Adrenal gland (tissue), 12 donors: Measurements from ENCODE around the gene DNAJB5. TPM values are rescaled to one million over a fixed set of nuclear protein-coding genes. Genes with fewer than 3 reads are reported as not detected.

Experiments
- DNase-seq, 7 donors: peaks; one replicate each; pipeline ENCODE4 v3.0.0-alpha.2; 2019 to 2020
- H3K27ac ChIP-seq, 5 donors: fragments of 200-600 bp; sonication (generic) in 4 of 5; 1 replicate in 3 of 5; 2 replicates in 2 of 5; pipeline versions ENCODE4 v1.5.1 to v1.8.0; 2016 to 2020; ENCODE audit warnings: mild to moderate bottlenecking in 1 of 5
- H3K27me3 ChIP-seq: fragments of 200-600 bp; 2 replicates; pipeline ENCODE4 v1.8.0; 2021
- H3K36me3 ChIP-seq, 2 donors: fragments of 200-600 bp; replicated peaks in 1 of 2; 1 replicate in 1 of 2; 2 replicates in 1 of 2; pipeline versions ENCODE4 v1.5.1 to v1.8.0; 2018 to 2022
- H3K4me1 ChIP-seq, 2 donors: fragments of 200-600 bp; replicated peaks in 1 of 2; 1 replicate in 1 of 2; 2 replicates in 1 of 2; pipeline versions ENCODE4 v1.5.1 to v1.8.0; 2018 to 2021
- H3K4me3 ChIP-seq, 4 donors: fragments of 200-600 bp; sonication (generic) in 3 of 4; one replicate each; pipeline ENCODE4 v1.5.1; 2016 to 2018
- H3K9me3 ChIP-seq, 3 donors: fragments of 200-600 bp; sonication (generic) in 1 of 3; replicated peaks in 1 of 3; 1 replicate in 2 of 3; 2 replicates in 1 of 3; pipeline versions ENCODE4 v1.5.1 to v1.8.0; 2016 to 2021
- CTCF ChIP-seq, 6 experiments: fragments of 450-650 bp in 4 of 6; fragments of 200-600 bp in 2 of 6; sonication (generic) in 1 of 6; IDR thresholded peaks; 1 replicate in 5 of 6; 2 replicates in 1 of 6; pipeline versions ENCODE4 v1.5.1 to v1.8.0; 2016 to 2021; ENCODE audit warnings: antibody characterized with exemption in 6 of 6, mild to moderate bottlenecking in 2 of 6, moderate library complexity in 1 of 6
- POLR2A ChIP-seq, 2 donors: fragments of 450-650 bp; IDR thresholded peaks; one replicate each; pipeline ENCODE4 v1.6.1; 2017; ENCODE audit warnings: antibody characterized with exemption in 2 of 2, mild to moderate bottlenecking in 2 of 2, moderate library complexity in 1 of 2
- WGBS, 4 donors: extraction: QIAGEN DNeasy Blood & Tissue Kit in 2 of 4; methylation state at CpG; one replicate each; pipeline versions ENCODE4 v1.1.5 to v1.1.7; 2013 to 2017; 5-methylcytosine and 5-hydroxymethylcytosine counted together
- intact Hi-C, 2 donors: fragments of 100-400 bp; cut with DNase I; formaldehyde crosslinking; loops; one replicate each; pipeline versions ENCODE4 v1.14.1 to v1.15.0; 2022 to 2023
- polyA plus RNA-seq, 3 donors: library from polyadenylated mRNA; stranded (reverse); fragments of 200-250 nt in 2 of 3; fragments of 350-450 nt in 1 of 3; fragmentation: Illumina TruSeq in 1 of 3; extraction: RNeasy Lipid Tissue Mini Kit (QIAGEN cat#74804) in 1 of 3; gene quantifications; one replicate each; pipeline ENCODE4 v1.2.3, GENCODE V29; 2013 to 2014
- total RNA-seq, 9 donors: library from RNA; depleted of rRNA in 4 of 9; stranded (reverse); fragments of >200 nt in 4 of 9; fragments of 120-200 nt in 1 of 9; fragmentation: NEBNext Ultra II Directional in 1 of 9; extraction: Animal tissue kit (Norgen Biotek cat#: 25700) in 1 of 9; gene quantifications; one replicate each; pipeline versions ENCODE4 v1.1.0 to v1.2.4, GENCODE V29; 2013 to 2023
- donor health status: healthy with polysubstance abuse.
- donor health status: Bipolar disorder and iron deficiency.
- donor health status: DM: yes; HTN: yes; CAD: no.
- donor health status: DM: no; HTN: no; CAD: no.
- donor health status: DM: no; HTN: no; CAD: no.
- donor health status: DM: yes; HTN: yes; CAD: no.

DNAJB5 gene
- total and polyA plus RNA-seq, 12 donors: 6.2 to 22.4 (median 14.1) TPM

GRCh38 chr9:34999576-34999975 is 10.0 kb downstream of the DNAJB5 start:
- TF ChIP-seq POLR2A (IDR thresholded peaks at IDR 0.05): no peak
- no peak for TF ChIP-seq CTCF (IDR thresholded peaks at IDR 0.05)
- intact Hi-C loops: loop anchor here in 1 of 2 donors (10.0 kb wide), 1 partner anchor 65 kb away; no protein-coding TSS in a partner anchor
- no peak overlapping the region for H3K27ac ChIP-seq
- H3K9me3 ChIP-seq: no peaks in the 10 kb centered on the region
- DNase-seq: peak in 2 of 7 donors; percentile 7 to 52
- H3K4me1 ChIP-seq: peaks cover 8 to 14% of the 10 kb centered on the region in 2 donors
- WGBS, 4 donors: 96 to 100% (median 97%) methylated on average over 1 to 2 of the region's 2 CpGs; no CpG with 5 or more reads in 1 of the 4 donors
- H3K4me3 ChIP-seq: no peak overlapping the region
- no peaks in the 10 kb centered on the region for H3K27me3 ChIP-seq
- H3K36me3 ChIP-seq: peaks cover 0 to 16% of the 10 kb centered on the region in 2 donors

GRCh38 chr9:35000535-35001284 is 11.2 kb downstream of the DNAJB5 start:
- TF ChIP-seq POLR2A (IDR thresholded peaks at IDR 0.05) (no peak), CTCF (IDR thresholded peaks at IDR 0.05) (no peak)
- intact Hi-C loops: no loop called here
- H3K36me3 ChIP-seq: peaks cover 0 to 16% of the 10 kb centered on the region in 2 donors
- no peak overlapping the region for H3K4me3 ChIP-seq
- no peaks in the 10 kb centered on the region for H3K27me3 ChIP-seq
- H3K27ac ChIP-seq: no peak overlapping the region
- H3K4me1 ChIP-seq: peaks cover 0 to 3% of the 10 kb centered on the region in 2 donors
- DNase-seq: peak in 2 of 7 donors; percentile 2 to 53
- H3K9me3 ChIP-seq: no peaks in the 10 kb centered on the region
- 95 to 96% (median 95%) methylated on average over 6 of the region's 6 CpGs for WGBS, 4 donors

GRCh38 chr9:35001285-35001677 is 11.7 kb downstream of the DNAJB5 start:
- no peak overlapping the region for H3K27ac ChIP-seq
- peak in 2 of 7 donors; percentile 2 to 30 for DNase-seq
- 85 to 95% (median 90%) methylated on average over 2 of the region's 2 CpGs for WGBS, 4 donors

More at GRCh38 chr9:35001285-35001677, 11.7 kb downstream of the DNAJB5 start:
- TF ChIP-seq POLR2A (IDR thresholded peaks at IDR 0.05) (no peak), CTCF (IDR thresholded peaks at IDR 0.05) (no peak)
- intact Hi-C loops: no loop called here
- peaks cover 0 to 12% of the 10 kb centered on the region in 2 donors for H3K36me3 ChIP-seq
- no peak overlapping the region for H3K4me3 ChIP-seq
- H3K27me3 ChIP-seq: no peaks in the 10 kb centered on the region
- no peaks in the 10 kb centered on the region for H3K4me1 ChIP-seq
- H3K9me3 ChIP-seq: no peaks in the 10 kb centered on the region
